ENCODE measurements around the gene CHCHD4. TPM values are rescaled to one million over a fixed set of nuclear protein-coding genes. Genes with fewer than 3 reads are reported as not detected.

CHCHD4 gene
- total and polyA plus RNA-seq, 10 of the 15 experiments (the other 5 are each of a cell fraction or from before 2014, with no cell fraction given) = 21.0 to 46.8 (median 29.0) TPM

- Histone ChIP-seq H2AFZ (ENCODE audit: control insufficient read depth, low read depth, low read length) (no peak overlapping the region), H3K4me1 (ENCODE audit: control insufficient read depth, insufficient read depth, low read length) (no peaks in the 10 kb centered on the region), H3K27me3 (replicated peaks in 1 of 2; ENCODE audit: control insufficient read depth in 2 of 2, insufficient read depth in 2 of 2, low read length in 1 of 2) (no peaks in the 10 kb centered on the region), H3K27ac (ENCODE audit: control insufficient read depth, insufficient read depth) (no peak overlapping the region), H3K79me2 (ENCODE audit: control insufficient read depth, insufficient read depth, low read length) (peaks cover 26% of the 10 kb centered on the region), H3K4me2 (ENCODE audit: control insufficient read depth, insufficient read depth) (no peak overlapping the region), H3K36me3 (ENCODE audit: control insufficient read depth in 2 of 2, insufficient read depth in 2 of 2, low read length in 1 of 2) (peaks cover 9 to 12% of the 10 kb centered on the region in 2 experiments; a peak in 2 of 4 replicates), H3K9me3 (replicated peaks; ENCODE audit: control insufficient read depth, insufficient read depth, low read length) (no peaks in the 10 kb centered on the region), H3K9ac (ENCODE audit: control insufficient read depth, insufficient read depth, low read length) (no peak overlapping the region), H3K4me3 (no peak overlapping the region), H4K20me1 (ENCODE audit: control insufficient read depth, insufficient read depth) (no peaks in the 10 kb centered on the region; the same call in 1 of the 2 replicates)
- ATAC-seq = no peak
- ChIA-PET CTCF (interaction anchor here (0.5 to 1.4 kb wide), 3 partner anchors 22 to 1519 kb away, joined by 3 to 7 read pairs (median 3); no protein-coding TSS in a partner anchor), SMC1A (ENCODE audit: uncharacterized antibody, unreplicated experiment) (interaction anchor here (1.1 kb wide), 1 partner anchor 56 kb away, joined by 3 read pairs; no protein-coding TSS in a partner anchor), RAD21 (ENCODE audit: unreplicated experiment) (no interaction called here), POLR2A (no interaction called here)
- FAIRE-seq = no peak
- no peak for DNase-seq (ENCODE audit: low read depth, low spot score)
- BruUV-seq (replicated peaks) = no TSS peak
- intact Hi-C loops (cut with micrococcal nuclease; ENCODE audit: unreplicated experiment) = loop anchor here (5.0 kb wide), 1 partner anchor 223 kb away; no protein-coding TSS in a partner anchor
- in situ Hi-C loops (cut with MboI) = no loop called here
- no peak for TF ChIP-seq PAX8 (IDR thresholded peaks at IDR 0.05)
- no peak for TF ChIP-seq USF2 (IDR thresholded peaks at IDR 0.05; ENCODE audit: borderline replicate concordance, low read depth, low read length)
- TF ChIP-seq ZNF217 (IDR thresholded peaks at IDR 0.05) = no peak
- TF ChIP-seq ATF3 (IDR thresholded peaks at IDR 0.05; ENCODE audit: borderline replicate concordance, extremely low read depth, low read depth, low read length) = no peak
- no peak for TF ChIP-seq ZBED1 (IDR thresholded peaks at IDR 0.05; ENCODE audit: borderline replicate concordance)
- TF ChIP-seq HSF1 (IDR thresholded peaks at IDR 0.05; ENCODE audit: low read depth, low read length) = no peak
- TF ChIP-seq IRF4 (IDR thresholded peaks at IDR 0.05; ENCODE audit: low read depth, low read length) = no peak
- no peak for TF ChIP-seq NKRF (conservative IDR thresholded peaks at IDR 0.05)
- TF ChIP-seq ZNF622 (IDR thresholded peaks at IDR 0.05) = no peak
- no peak for TF ChIP-seq NR2C1 (IDR thresholded peaks at IDR 0.05)
- TF ChIP-seq ESRRA (IDR thresholded peaks at IDR 0.05; ENCODE audit: low read length) = no peak
- no peak for TF ChIP-seq PKNOX1 (IDR thresholded peaks at IDR 0.05)
- TF ChIP-seq TCF12 (IDR thresholded peaks at IDR 0.05; ENCODE audit: low read depth, low read length) = no peak
- TF ChIP-seq NRF1 (conservative IDR thresholded peaks at IDR 0.05; ENCODE audit: low read depth, low read length) = no peak
- no peak for TF ChIP-seq JUND (IDR thresholded peaks at IDR 0.05; ENCODE audit: low read depth, low read length)
- 90% methylated on average over 11 of the region's 11 CpGs for WGBS (ENCODE audit: insufficient coverage, insufficient replicate concordance, low lambda C conversion rate, missing lambda C conversion rate)
Measured at GRCh38 chr3:14120111-14120920, 4.4 kb downstream of the CHCHD4 start.

Measured in GM12878 (cell line).